BJ (cell line): ENCODE measurements around the gene AP2B1. TPM values are rescaled to one million over a fixed set of nuclear protein-coding genes. Genes with fewer than 3 reads are reported as not detected.
A peak's percentile ranks its signal among the peaks of the same experiment; 100 is the strongest.

ENCODE experiments used
- CTCF ChIA-PET: fragments of 350-600 bp; formaldehyde crosslinking; extraction: SDS; loops from one replicate; lab custom pipeline; 2021; ENCODE audit warnings: antibody characterized with exemption, inconsistent platforms; lab: Yijun Ruan, JAX
- POLR2A ChIA-PET: fragments of 300-600 bp; sonication (Branson Sonifier 250); formaldehyde crosslinking; extraction: SDS; loops from one replicate; lab custom pipeline; 2021; ENCODE audit warnings: antibody characterized with exemption; lab: Charles Lee
- DNase-seq: peaks from one replicate; pipeline ENCODE4 v3.0.0-alpha.2; 2011; ENCODE audit warnings: low read depth
- H3K27me3 ChIP-seq: 2 replicates; pipeline ENCODE4 v1.6.0; 2011; ENCODE audit warnings: low read length; ENCODE audit not compliant: control insufficient read depth, insufficient read depth
- H3K36me3 ChIP-seq: 2 replicates; pipeline ENCODE4 v1.5.1; 2011; ENCODE audit warnings: low read length; ENCODE audit not compliant: control insufficient read depth, insufficient read depth
- H3K4me3 ChIP-seq: 2 replicates; pipeline ENCODE4 v1.5.1; 2011; ENCODE audit warnings: low read depth, mild to moderate bottlenecking, control low read depth, low read length
- CTCF ChIP-seq: IDR thresholded peaks from 2 replicates; pipeline ENCODE4 v1.5.1; 2011; ENCODE audit warnings: low read depth, mild to moderate bottlenecking, control low read depth, inconsistent platforms, low read length, moderate library complexity; ENCODE audit not compliant: insufficient read depth
- polyA plus RNA-seq: library from polyadenylated mRNA; depleted of rRNA; stranded (reverse); fragments of >200 nt; gene quantifications from 2 replicates; pipeline ENCODE4 v1.2.3, GENCODE V29; 2011

Gene AP2B1
- polyA plus RNA-seq, 1 experiment: 122 TPM

- peak overlapping the region; percentile 82 for H3K4me3 ChIP-seq
- ChIA-PET CTCF (interaction anchor here (0.6 to 1.3 kb wide), 8 partner anchors 8 to 267 kb away, joined by 3 to 7 read pairs (median 3); partner anchors contain the start of gene AP2B1), POLR2A (interaction anchor here (0.6 to 1.3 kb wide), 3 partner anchors 11 to 62 kb away, joined by 3 to 5 read pairs (median 3); no protein-coding TSS in a partner anchor)
- H3K27me3 ChIP-seq: no peaks in the 10 kb centered on the region
- no peak for DNase-seq
- TF ChIP-seq CTCF: no peak
- H3K36me3 ChIP-seq: no peaks in the 10 kb centered on the region
Measured at GRCh38 chr17:35578929-35579432, 8.1 kb upstream of the AP2B1 start.

GRCh38 chr17:35584061-35584460, 3.1 kb upstream of the AP2B1 start:
- ChIA-PET POLR2A (interaction anchor here (0.6 kb wide), 1 partner anchor 12 kb away, joined by 11 read pairs; no protein-coding TSS in a partner anchor), CTCF (no interaction called here)
- no peaks in the 10 kb centered on the region; the same call in 1 of the 2 replicates for H3K27me3 ChIP-seq
- H3K4me3 ChIP-seq: no peak overlapping the region
- TF ChIP-seq CTCF: no peak
- H3K36me3 ChIP-seq: no peaks in the 10 kb centered on the region
- DNase-seq: no peak

GRCh38 chr17:35586569-35587073, 501 bp upstream of the AP2B1 start:
- no peak for DNase-seq
- no peaks in the 10 kb centered on the region for H3K36me3 ChIP-seq
- no peak for TF ChIP-seq CTCF
- H3K4me3 ChIP-seq: peak overlapping the region; percentile 75
- no peaks in the 10 kb centered on the region; the same call in 1 of the 2 replicates for H3K27me3 ChIP-seq
- POLR2A ChIA-PET: no interaction called here
- CTCF ChIA-PET: interaction anchor here (0.6 to 1.2 kb wide), 3 partner anchors 8 to 346 kb away, joined by 3 to 4 read pairs (median 3); partner anchors contain the start of gene PEX12

- no peaks in the 10 kb centered on the region; the same call in 1 of the 2 replicates for H3K27me3 ChIP-seq
- H3K36me3 ChIP-seq: no peaks in the 10 kb centered on the region
- DNase-seq: no peak
- no peak for TF ChIP-seq CTCF
- CTCF ChIA-PET: interaction anchor here (0.7 to 2.0 kb wide), 2 partner anchors 9 to 178 kb away, joined by 4 to 5 read pairs; no protein-coding TSS in a partner anchor
- H3K4me3 ChIP-seq: peak overlapping the region; percentile 75
- POLR2A ChIA-PET: interaction anchor here (0.6 kb wide), 2 partner anchors 21 to 143 kb away, joined by 3 read pairs; partner anchors contain the start of gene RASL10B
Measured at GRCh38 chr17:35588196-35588920, 1.2 kb downstream of the AP2B1 start.

GRCh38 chr17:35596072-35596471, 8.9 kb downstream of the AP2B1 start:
- no peak for TF ChIP-seq CTCF
- Histone ChIP-seq H3K4me3 (no peak overlapping the region), H3K27me3 (no peaks in the 10 kb centered on the region), H3K36me3 (peaks cover 8% of the 10 kb centered on the region)
- ChIA-PET POLR2A (interaction anchor here (0.7 kb wide), 1 partner anchor 12 kb away, joined by 11 read pairs; no protein-coding TSS in a partner anchor), CTCF (interaction anchor here (0.6 to 1.7 kb wide), 5 partner anchors 9 to 168 kb away, joined by 3 to 4 read pairs (median 3); no protein-coding TSS in a partner anchor)
- DNase-seq: no peak
